ENCODE results near the gene ZNF862.

Gene ZNF862

DNA sequence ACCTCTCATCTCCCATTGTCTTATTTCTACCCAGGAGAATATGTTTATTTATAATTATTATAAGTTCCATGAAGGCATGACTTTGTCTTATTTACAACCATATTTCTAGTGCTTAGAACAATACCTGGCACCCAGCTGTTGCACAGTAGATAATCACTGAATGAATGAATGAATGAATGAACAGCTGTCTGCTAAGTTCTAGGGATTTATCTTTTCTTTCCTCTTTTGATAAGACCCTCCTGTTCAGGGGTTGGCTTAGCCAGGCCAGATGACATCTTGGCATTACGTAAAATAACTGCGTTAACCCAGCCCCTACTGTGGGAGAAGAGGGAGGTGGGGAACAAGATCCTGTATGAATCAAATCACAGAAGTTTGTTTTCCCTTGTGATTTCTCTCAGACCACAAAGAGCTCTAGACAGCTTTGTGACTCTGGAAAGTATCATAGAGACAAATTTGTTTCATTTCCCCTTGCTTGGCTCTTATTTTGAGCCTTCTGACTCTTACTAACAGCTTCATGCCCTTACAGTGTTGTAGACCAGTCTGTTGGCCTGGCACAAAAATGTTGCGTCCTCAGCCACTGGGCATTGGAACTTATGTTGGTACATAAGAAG is 8.4 kb downstream of the ZNF862 start:
- DNase-seq = no peak

DNA sequence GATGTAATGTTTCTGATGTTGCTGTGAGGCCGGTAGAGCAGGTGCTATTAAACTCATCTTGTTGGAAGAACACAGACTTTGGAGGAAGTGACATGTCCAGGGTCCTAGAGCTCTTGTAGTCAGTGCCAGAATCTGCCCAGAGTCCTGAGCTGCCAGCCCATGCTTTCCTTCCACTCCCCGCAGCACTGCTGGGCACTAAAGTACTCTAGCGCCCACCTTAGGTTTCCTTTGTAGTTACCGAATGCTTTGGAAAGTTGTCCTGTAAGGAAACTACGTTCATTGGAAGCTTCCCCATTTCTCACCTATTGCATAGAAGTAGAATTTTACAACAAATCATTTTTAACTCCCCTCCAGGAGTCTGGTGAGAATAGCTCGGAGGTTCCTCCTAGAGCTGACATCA is 11.0 kb downstream of the ZNF862 start:
- DNase-seq = no peak

DNA sequence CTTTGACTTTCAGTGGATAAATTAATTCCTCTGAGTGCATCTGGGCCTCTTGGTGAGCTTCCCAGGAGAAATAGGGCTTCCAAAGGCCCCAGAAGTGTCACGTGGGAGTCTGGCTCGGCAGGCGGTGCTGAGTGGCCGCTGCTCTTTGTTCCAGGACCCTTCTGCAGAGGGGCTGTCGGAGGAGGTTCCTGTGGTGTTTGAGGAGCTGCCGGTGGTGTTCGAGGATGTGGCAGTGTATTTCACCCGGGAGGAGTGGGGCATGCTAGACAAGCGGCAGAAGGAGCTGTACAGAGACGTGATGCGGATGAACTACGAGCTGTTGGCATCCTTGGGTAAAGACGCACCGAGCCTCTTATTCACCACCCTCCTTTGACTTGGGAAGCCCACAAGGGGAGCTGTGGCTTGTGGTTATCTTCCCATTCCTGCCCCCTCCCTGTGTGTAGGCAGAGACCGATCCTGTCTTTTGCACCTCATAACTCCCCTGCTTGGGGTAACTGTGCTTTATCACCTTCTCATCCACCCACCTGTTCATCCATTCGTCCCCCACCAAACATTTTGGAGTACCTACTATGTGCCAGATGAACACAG is 11.9 kb downstream of the ZNF862 start:
- DNase-seq = no peak

DNA sequence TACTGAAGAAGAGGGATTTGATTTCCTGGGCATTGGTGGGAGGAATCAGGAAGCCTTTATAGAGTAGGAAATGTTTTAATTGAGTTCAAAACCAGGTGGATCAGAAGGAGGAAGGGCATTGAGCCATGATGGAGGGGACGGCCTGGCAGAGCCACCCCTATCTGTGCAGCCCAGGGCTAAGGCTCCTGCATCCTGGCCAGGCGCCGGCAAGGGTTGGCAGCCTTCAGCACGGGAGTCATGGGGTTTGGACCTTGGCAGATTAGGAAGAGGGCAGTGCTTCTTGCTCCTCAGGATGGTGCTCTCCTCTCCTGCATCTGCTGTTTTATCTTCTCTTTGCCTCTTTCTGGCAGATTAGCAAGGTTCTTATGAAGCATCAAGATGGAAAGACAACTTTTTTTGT is 12.5 kb downstream of the ZNF862 start:
- DNase-seq = no peak

DNA sequence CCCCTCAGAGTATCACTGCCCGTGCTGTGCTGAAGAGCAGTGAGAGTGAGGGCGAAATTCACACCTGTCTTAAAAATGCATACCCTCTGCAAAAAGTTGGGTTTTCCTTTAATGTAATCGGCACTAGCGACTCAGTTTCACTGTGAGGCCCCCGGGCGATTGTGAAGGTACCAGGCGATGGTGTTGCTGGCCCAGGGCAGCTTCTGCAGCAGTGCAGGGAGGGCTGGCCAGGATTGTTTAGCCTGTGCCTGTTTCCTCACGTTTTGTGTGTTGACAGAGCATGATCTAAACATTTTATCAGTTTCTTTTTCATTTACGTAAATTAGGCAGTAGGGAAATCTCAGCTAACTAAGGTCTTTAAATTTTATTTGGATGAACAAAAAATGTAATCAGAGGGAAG is 13.3 kb downstream of the ZNF862 start:
- DNase-seq = no peak

DNA sequence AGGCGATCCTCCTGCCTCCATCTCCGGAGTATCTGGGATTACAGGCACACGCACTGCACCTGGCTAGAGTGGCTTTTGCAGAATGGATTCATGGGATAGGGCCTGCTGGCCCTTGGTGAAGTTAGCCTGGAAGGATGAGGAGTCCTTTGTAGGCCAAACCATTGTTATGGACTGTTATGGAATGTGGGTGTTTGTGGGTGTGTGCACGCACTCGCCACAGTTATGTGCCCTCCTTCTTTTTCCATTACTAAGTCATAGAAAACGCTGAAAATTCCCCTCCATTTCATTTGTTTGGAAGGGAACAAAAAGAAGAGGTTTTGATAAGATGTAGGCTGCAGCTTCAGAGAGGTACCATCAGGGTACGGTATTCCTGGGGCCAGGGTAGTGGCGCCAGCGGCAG is 15.0 kb downstream of the ZNF862 start:
- DNase-seq = no peak

DNA sequence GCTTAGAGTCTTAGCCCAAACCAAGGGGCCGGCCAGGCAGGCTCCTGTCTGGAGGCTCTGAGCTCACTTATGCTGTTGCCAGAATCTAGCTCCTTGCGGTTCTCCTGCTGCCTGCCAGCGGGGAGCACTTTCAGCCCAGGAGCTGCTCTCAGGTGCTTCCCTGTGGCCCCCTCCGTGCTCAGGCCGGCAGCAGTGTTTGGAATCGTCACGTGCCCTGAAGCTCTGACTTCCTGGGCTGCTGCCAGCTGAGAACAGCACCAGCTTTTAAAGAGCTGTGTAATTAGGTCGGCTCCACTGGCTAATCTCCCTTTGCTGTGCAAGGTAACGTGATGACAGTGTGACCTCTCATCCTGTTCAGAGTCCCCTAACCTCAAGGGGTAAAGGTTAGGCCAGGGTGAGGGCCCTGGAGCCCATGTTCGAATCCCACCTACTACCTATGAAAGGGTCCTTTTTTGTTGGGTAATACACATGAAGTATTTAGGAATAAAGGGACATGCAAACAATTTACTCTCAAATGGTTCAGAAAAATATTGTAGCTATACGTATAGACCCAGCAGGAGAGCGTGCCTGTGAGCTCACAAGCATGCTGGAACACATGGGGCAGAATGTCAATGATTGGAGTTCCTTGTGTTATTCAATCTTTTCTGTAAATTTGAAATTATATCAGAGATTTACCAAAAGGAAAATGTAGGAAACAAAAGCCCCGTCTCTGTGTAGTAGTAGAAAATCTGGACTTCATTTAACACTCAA is 16.6 kb downstream of the ZNF862 start:
- peak in 1 of 2 experiments; percentile 36 for DNase-seq

DNA sequence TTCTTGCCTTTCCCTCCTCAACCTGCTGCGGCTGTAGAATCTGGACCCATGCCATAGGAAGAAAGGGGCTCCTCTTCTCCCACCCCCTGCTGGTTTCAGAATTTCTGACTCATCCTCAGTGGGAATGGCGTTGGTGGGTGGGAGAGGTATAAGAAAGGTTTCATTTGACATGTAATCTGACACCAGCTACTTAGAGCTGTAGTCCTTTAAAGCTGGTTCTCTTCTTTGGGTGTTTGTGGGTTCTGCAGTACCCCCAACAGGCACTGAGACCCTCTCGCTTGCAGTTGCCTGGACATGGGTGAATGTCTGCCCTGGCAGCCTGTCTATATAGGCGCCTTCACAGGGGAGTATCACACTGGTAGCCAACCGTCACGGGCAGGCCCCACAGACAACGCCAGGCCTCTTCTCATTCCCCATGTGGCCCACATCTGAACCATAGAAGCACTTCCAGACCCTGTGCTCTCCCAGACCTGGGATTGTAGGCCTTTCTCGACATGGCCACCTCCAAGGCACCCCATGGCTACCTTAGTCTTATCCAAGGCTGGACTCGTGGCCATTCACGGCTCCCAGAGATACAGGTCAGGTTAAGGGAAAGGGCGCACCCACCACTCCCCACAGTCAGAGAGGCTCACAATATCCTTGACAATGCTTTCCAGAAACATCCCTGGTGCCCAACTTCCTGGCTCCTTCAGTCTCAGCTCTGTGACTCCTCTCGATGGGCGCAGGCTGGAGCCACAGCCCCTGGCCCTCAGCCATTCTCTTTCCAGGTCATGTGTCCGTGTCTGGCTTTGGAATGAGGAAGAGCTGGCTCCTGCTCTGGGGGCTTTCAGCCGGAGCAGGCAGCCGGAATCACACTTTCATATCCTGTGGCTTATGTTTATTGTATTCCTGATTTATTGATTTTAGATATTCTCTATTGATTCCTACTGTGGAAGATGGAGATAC is 17.5 kb downstream of the ZNF862 start:
- peak in 1 of 2 experiments; percentile 9 for DNase-seq

DNA sequence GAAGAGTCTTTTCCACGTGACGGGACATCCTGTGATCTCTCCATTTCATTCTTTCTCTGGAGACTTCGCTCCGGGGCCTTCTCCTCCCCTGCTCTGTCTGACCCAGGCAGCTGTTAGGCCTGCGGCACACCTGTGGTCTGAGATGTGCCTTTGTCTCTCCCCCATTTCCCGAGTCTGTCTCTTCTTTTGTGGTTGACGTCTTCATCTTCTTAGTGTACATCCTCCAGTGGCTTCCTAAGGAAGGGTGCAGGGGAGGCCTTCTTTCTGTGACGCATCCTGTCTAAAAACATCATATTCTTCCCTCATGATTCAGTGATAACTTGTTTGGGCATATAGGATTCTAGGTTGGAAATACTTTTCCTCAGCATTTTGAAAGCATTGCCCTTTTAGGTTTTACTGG is 18.4 kb downstream of the ZNF862 start:
- no peak for DNase-seq

DNA sequence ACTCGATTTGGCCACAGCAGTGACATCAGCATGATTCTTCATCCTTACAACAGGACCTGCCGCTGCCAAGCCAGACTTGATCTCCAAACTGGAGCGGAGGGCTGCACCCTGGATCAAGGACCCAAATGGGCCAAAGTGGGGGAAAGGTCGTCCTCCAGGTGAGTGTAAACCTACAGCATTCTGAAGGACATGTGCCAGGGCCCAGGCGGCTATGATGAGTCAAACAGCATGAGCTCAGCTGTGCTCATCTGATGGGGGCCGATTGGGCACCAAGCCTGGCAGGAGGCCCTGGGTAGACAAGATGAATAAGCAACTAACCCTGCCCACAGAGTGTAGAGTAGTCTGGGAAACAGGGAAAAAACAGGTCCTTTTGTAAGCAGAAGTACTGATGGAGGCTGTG is 21.2 kb downstream of the ZNF862 start:
- no peak for DNase-seq

DNA sequence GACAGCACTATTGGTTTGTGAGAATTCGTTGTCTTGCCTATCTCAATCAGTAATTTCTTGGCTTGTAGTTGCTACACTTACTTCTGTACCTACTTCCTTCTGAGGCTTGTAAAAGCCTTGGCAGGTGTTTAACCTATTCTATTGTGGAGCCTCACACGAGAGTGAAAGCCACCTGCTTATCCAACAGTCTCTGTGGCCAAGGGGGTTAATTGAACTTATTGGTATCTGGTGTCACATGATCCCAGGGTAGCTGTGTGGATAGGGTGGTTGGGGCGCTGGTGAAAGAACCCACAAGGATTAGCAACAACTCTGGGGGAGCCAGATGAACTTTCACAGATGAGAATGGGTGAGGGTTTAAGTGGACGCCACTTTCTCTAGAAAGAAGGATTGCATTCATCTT is 21.7 kb downstream of the ZNF862 start:
- DNase-seq = no peak

DNA sequence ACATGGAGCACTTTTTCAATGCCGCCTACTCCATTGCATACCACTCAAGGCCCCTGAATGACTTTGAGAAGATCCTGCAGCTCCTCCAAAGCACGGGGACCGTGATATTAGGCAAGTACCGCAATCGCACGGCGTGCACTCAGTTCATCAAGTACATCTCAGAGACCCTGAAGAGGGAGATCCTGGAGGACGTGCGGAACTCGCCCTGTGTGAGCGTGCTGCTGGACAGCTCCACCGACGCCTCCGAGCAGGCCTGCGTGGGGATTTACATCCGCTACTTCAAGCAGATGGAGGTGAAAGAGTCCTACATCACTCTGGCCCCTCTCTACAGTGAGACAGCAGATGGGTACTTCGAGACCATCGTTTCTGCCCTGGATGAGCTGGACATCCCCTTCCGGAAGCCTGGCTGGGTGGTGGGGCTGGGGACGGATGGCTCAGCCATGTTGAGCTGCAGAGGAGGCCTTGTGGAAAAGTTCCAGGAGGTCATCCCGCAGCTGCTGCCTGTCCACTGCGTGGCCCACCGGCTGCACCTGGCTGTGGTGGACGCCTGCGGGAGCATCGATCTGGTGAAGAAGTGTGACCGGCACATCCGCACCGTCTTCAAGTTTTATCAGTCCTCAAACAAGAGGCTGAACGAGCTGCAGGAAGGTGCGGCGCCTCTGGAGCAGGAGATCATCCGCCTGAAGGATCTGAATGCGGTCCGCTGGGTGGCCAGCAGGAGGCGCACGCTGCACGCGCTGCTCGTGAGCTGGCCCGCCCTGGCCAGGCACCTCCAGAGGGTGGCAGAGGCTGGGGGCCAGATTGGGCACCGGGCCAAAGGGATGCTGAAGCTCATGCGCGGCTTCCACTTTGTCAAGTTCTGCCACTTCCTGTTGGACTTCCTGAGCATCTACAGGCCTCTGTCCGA is 22.9 kb downstream of the ZNF862 start:
- DNase-seq = no peak

DNA sequence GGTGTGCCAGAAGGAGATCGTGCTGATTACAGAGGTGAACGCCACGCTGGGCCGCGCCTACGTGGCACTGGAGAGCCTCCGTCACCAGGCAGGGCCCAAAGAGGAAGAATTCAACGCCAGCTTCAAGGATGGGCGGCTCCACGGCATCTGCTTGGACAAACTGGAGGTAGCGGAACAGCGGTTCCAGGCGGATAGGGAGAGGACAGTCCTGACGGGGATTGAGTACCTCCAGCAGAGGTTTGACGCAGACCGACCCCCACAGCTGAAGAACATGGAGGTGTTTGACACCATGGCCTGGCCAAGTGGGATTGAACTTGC is 23.5 kb downstream of the ZNF862 start:
- no peak for DNase-seq

DNA sequence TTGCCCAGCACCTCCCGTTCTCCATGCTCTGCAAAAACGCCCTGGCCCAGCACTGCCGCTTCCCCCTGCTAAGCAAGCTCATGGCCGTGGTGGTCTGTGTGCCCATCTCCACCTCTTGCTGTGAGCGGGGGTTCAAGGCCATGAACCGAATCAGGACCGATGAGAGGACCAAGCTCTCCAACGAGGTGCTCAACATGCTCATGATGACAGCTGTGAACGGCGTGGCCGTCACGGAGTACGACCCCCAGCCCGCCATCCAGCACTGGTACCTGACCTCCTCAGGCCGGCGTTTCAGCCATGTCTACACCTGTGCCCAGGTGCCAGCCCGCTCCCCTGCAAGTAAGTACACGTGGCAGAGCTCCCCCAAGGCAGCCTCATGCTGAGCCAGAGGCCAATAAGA is 24.0 kb downstream of the ZNF862 start:
- no peak for DNase-seq

DNA sequence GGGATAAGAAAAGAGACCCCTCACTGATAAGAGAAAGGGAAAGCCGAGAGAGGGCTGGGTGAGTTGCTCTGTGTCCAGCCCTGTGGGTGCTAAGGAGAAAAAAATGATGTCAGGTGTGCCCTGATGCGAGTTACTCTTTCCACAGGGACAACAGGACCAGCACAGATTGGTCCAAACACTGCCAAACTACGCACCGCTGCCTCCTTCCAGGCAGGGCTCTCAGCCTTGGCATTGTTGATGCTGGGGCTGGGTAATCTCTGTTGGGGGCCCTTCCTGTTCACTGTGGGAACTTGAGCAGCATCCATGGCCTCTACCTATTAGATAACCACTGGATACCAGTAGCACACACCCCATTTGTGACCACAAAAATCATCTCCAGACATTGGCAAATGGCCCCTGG is 25.3 kb downstream of the ZNF862 start:
- no peak for DNase-seq

DNA sequence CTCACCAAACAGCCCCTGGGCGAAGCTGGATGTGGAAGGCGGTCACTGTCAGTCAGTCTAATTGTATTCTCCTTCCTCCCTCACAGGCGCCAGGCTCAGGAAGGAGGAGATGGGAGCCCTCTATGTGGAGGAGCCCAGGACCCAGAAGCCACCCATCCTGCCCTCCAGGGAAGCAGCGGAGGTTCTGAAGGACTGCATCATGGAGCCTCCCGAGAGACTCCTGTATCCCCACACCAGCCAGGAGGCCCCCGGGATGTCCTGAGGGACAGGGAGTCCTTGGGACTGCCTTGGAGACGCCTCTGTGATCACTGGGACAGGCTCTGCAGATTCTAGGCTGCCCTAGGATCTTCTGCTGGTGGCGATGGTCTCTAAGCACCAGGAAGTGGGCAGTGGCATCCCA is 25.8 kb downstream of the ZNF862 start:
- no peak for DNase-seq

DNA sequence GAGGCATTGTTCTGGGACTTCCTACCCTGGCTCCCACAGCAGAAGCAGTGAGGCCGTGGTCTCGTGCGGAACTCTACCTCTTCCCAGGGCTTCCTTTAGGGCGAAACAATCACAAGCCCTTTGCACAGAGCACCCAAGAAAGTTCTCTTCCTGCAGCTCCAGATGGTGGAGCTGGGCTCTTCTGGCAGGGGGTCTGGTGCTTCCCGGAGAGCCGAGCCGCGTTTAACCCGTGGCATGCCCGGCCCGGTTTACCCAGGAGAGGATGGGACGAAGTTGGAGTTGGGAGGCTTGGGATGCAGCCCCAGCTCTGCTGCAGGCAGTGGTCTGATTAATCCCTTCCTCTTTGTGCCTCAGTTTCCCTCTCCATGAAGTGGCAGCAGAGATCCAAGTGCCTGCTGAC is 26.6 kb downstream of the ZNF862 start:
- no peak for DNase-seq

DNA sequence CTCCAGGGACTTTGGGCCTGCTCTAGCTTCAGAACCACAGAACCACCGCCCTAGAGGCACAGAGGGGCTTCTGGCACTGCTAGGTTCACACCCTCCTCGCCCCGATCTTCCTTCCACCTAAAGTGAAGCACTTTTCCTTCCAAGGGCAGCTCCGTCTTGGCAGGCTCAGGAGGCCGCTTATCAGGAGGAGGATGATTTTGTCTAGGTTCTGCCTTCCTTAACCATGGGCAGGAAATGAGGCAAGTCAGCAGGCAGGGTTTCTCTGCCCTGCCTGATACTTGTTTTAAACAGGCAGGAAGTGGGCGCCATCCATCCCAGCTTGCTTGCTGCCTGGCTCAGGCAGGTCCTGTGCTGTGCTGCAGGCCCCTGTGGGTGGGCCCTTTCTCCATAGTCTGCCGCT is 27.3 kb downstream of the ZNF862 start:
- DNase-seq = no peak

DNA sequence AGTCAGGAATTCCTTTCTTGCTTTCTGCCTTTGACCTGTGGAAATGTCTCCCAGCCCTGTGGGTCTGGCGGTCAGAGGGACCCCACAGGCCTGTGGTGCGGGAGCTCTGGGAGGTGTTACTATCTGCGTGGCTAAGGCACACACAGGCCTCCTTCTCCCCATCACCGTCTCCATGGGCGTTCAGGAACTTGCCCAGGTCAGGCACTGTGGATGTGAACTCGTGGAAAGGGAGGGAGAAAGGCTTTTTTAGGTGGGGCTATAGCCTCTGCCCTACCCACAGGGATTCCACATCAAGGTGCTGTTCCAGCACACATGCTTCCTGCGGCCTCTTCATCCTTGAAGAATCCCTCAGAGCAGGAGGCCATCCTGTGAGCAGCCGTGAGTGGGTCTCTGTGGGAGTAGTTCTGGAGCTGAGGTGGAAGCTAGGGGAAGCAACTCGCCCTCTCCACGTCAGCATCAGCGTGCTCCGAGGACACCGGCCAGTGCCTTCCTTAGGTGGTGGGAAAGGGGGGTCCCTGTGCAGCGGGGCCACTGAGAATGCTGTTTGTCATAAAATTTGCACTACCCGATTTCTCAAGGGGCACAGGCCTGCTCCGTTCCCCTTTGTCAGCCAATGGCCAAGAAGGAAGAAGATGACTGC is 28.1 kb downstream of the ZNF862 start:
- no peak for DNase-seq

DNA sequence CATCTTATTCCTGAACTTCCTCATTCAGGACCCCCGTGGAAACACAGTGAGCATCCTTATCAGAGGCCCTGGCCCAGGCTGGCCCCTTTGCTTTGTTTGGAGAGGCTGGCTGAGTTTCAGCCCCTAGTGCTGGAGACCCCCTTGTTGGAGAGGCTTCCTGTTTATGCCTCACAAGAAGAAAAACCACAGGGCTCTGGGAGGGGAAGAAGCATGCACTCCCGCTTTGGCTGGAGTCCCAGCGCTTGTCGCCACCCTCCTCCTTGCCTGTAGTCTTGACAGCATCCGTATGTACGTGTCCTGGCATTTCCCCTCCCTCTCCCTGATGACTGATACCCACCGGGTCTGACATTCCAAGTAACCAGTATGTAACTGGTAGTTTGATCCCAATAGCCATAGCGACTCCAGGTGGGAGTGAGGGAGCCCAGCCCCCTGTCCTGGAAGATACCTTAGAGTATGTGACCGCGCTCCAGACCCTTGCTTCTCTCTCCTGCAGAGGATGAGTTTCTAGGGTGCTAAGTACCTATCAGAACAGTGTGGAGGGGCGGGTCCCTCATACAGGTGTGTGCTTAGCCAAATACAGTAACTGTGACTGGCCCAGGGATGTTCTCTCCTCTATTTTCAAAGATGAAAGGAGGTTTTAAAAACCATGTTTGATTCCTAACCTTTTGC is 28.7 kb downstream of the ZNF862 start:
- no peak for DNase-seq

All from NCI-H1930 (cell line).